Cardiac muscle cell (in vitro differentiated cells and primary cell): ENCODE results near the gene AGMO. TPM values are rescaled to one million over a fixed set of nuclear protein-coding genes. Genes with fewer than 3 reads are reported as not detected.

Experiments used
- DNase-seq, 2 donors: peaks; one replicate each; pipeline versions ENCODE4 v3.0.0 to v3.0.0-alpha.2; 2010 to 2017; ENCODE audit warnings: low read depth in 1 of 2, low spot score in 1 of 2
- H3K27ac ChIP-seq: fragments of 200-600 bp; sonication (generic); 2 replicates; pipeline ENCODE4 v1.5.1; 2016
- H3K27me3 ChIP-seq: fragments of 200-600 bp; sonication (generic); 2 replicates; pipeline ENCODE4 v1.6.0; 2016; ENCODE audit warnings: control low read depth
- H3K36me3 ChIP-seq: fragments of 200-600 bp; sonication (generic); 2 replicates; pipeline ENCODE4 v1.5.1; 2016; ENCODE audit warnings: control low read depth
- H3K4me1 ChIP-seq: fragments of 200-600 bp; sonication (generic); 2 replicates; pipeline ENCODE4 v1.8.1; 2017; ENCODE audit warnings: low read depth, mild to moderate bottlenecking, mixed run types
- H3K4me3 ChIP-seq: fragments of 200-600 bp; sonication (generic); 2 replicates; pipeline ENCODE4 v1.5.1; 2016; ENCODE audit warnings: mild to moderate bottlenecking
- H3K9me3 ChIP-seq: fragments of 200-600 bp; sonication (generic); 2 replicates; pipeline ENCODE4 v1.5.1; 2017; ENCODE audit warnings: low read depth, mild to moderate bottlenecking, control low read depth
- CTCF ChIP-seq: IDR thresholded peaks from 2 replicates; pipeline ENCODE4 v1.5.1; 2012; ENCODE audit warnings: low read depth, mild to moderate bottlenecking, low read length
- polyA plus RNA-seq: library from polyadenylated mRNA; unstranded; fragments of >200 nt; fragmentation: Nextera tagmentation; extraction: Ambion mirVana; gene quantifications from 2 replicates; pipeline ENCODE4 v1.2.1, GENCODE V29; 2016
- total RNA-seq: library from RNA; depleted of rRNA; stranded (reverse); fragments of >200 nt; gene quantifications from 2 replicates; pipeline ENCODE4 v1.2.3, GENCODE V29; 2016

The AGMO gene
- total and polyA plus RNA-seq, 2 experiments from 2014 or later = 0.16 TPM; not detected in 1

GRCh38 chr7:15503603-15504290, 58.1 kb downstream of the AGMO start:
- Histone ChIP-seq H3K27ac (no peak overlapping the region), H3K36me3 (no peaks in the 10 kb centered on the region), H3K9me3 (no peaks in the 10 kb centered on the region), H3K4me3 (no peak overlapping the region), H3K4me1 (no peaks in the 10 kb centered on the region), H3K27me3 (no peaks in the 10 kb centered on the region)
- TF ChIP-seq CTCF = peak; percentile 16
- DNase-seq = peak in 1 of 2 donors; percentile 22

GRCh38 chr7:15498465-15498864, 63.4 kb downstream of the AGMO start:
- Histone ChIP-seq H3K27ac (no peak overlapping the region), H3K27me3 (no peaks in the 10 kb centered on the region), H3K36me3 (no peaks in the 10 kb centered on the region), H3K4me3 (no peak overlapping the region), H3K4me1 (no peaks in the 10 kb centered on the region), H3K9me3 (no peaks in the 10 kb centered on the region)
- no peak for DNase-seq
- TF ChIP-seq CTCF = no peak

- Histone ChIP-seq H3K4me1 (no peaks in the 10 kb centered on the region), H3K9me3 (no peaks in the 10 kb centered on the region), H3K27ac (no peak overlapping the region), H3K4me3 (no peak overlapping the region), H3K36me3 (no peaks in the 10 kb centered on the region), H3K27me3 (no peaks in the 10 kb centered on the region)
- no peak for DNase-seq
- TF ChIP-seq CTCF = no peak
These were observed 66.6 kb downstream of the AGMO start for GRCh38 chr7:15495170-15495569.

GRCh38 chr7:15494711-15495110, 67.1 kb downstream of the AGMO start:
- H3K4me3 ChIP-seq = no peak overlapping the region
- H3K9me3 ChIP-seq = no peaks in the 10 kb centered on the region
- no peak for DNase-seq
- no peaks in the 10 kb centered on the region for H3K4me1 ChIP-seq
- no peak for TF ChIP-seq CTCF
- no peaks in the 10 kb centered on the region for H3K27me3 ChIP-seq
- no peak overlapping the region for H3K27ac ChIP-seq
- H3K36me3 ChIP-seq = no peaks in the 10 kb centered on the region

GRCh38 chr7:15491361-15491760, 70.5 kb downstream of the AGMO start:
- no peaks in the 10 kb centered on the region for H3K9me3 ChIP-seq
- no peaks in the 10 kb centered on the region for H3K4me1 ChIP-seq
- no peak overlapping the region for H3K27ac ChIP-seq
- H3K36me3 ChIP-seq = no peaks in the 10 kb centered on the region
- H3K27me3 ChIP-seq = no peaks in the 10 kb centered on the region
- DNase-seq = no peak
- TF ChIP-seq CTCF = no peak
- no peak overlapping the region for H3K4me3 ChIP-seq
